ENCODE data around the gene TMEM212. TPM values are rescaled to one million over a fixed set of nuclear protein-coding genes. Genes with fewer than 3 reads are reported as not detected.

The TMEM212 gene
- total and polyA plus RNA-seq, 2 of the 13 experiments (the other 11 are each of a cell fraction or from before 2014, with no cell fraction given): not detected

GRCh38 chr3:171840811-171841619 is 2.1 kb upstream of the TMEM212 start (continued):
- TF ChIP-seq ATF1 (CRISPR knock-in tag; IDR thresholded peaks at IDR 0.05) (peak; percentile 76), TOPORS (CRISPR knock-in tag; IDR thresholded peaks at IDR 0.05) (peak; percentile 60; the same call in 1 of the 2 replicates), FOXA1 (IDR thresholded peaks at IDR 0.05) (peak; percentile 97), FOXA1 (CRISPR knock-in tag; IDR thresholded peaks at IDR 0.05) (peak; percentile 98), ZNF549 (CRISPR knock-in tag; IDR thresholded peaks at IDR 0.05) (no peak), ZNF576 (CRISPR knock-in tag; IDR thresholded peaks at IDR 0.05) (no peak), ZNF34 (CRISPR knock-in tag; IDR thresholded peaks at IDR 0.05; ENCODE audit: borderline replicate concordance) (0 out of 2 replicates have a peak, but pooled peaks have one; percentile 66), MED13 (CRISPR knock-in tag; IDR thresholded peaks at IDR 0.05) (peak; percentile 98), ZNF709 (CRISPR knock-in tag; IDR thresholded peaks at IDR 0.05) (0 out of 2 replicates have a peak, but pooled peaks have one; percentile 43), KDM5A (IDR thresholded peaks at IDR 0.05; ENCODE audit: borderline replicate concordance, low read length) (no peak), SP5 (CRISPR knock-in tag; IDR thresholded peaks at IDR 0.05; ENCODE audit: borderline replicate concordance, low read depth) (peak; percentile 75; the same call in 1 of the 2 replicates), ZNF281 (CRISPR knock-in tag; IDR thresholded peaks at IDR 0.05; ENCODE audit: borderline replicate concordance) (peak; percentile 91), ZBED4 (CRISPR knock-in tag; IDR thresholded peaks at IDR 0.05; ENCODE audit: borderline replicate concordance) (no peak), ZNF557 (CRISPR knock-in tag; IDR thresholded peaks at IDR 0.05) (no peak), ZBTB8A (CRISPR knock-in tag; IDR thresholded peaks at IDR 0.05; ENCODE audit: borderline replicate concordance, low read depth) (no peak; the same call in 1 of the 2 replicates), STAG1 (CRISPR knock-in tag; IDR thresholded peaks at IDR 0.05) (peak; percentile 34; the same call in 1 of the 2 replicates), POGK (CRISPR knock-in tag; conservative IDR thresholded peaks at IDR 0.05) (0 out of 2 replicates have a peak, but pooled peaks have one; percentile 18), SMYD3 (CRISPR knock-in tag; IDR thresholded peaks at IDR 0.05) (0 out of 2 replicates have a peak, but pooled peaks have one; percentile 62), ZSCAN31 (CRISPR knock-in tag; IDR thresholded peaks at IDR 0.05; ENCODE audit: low read depth) (peak; percentile 63; the same call in 1 of the 2 replicates)

Data from HepG2 (cell line).